WTC11 (cell line): ENCODE data around the gene SLC25A25. TPM values are rescaled to one million over a fixed set of nuclear protein-coding genes. Genes with fewer than 3 reads are reported as not detected.
A peak's percentile ranks its signal among the peaks of the same experiment; 100 is the strongest.

Experiments used
- ATAC-seq: fragments of 200-7000 bp; cut with Tn5 transposase; 2 replicates; pipeline ENCODE4 v1.10.0; 2021; ENCODE audit warnings: mild to moderate bottlenecking, moderate library complexity
- CTCF ChIA-PET: fragments of 300-600 bp; sonication (Branson Sonifier 250); formaldehyde crosslinking; loops from one replicate; lab custom pipeline; 2021; ENCODE audit warnings: antibody characterized with exemption; lab: Charles Lee
- POLR2A ChIA-PET: fragments of 350-600 bp; sonication (Branson Sonifier 250); formaldehyde crosslinking; loops from one replicate; lab custom pipeline; 2021; ENCODE audit warnings: antibody characterized with exemption; lab: Charles Lee
- DNase-seq: peaks from one replicate; pipeline ENCODE4 v3.0.0; 2021; ENCODE audit warnings: low spot score
- H3K27ac Mint-ChIP-seq: 2 replicates; pipeline ENCODE4 v1.8.0; 2021; ENCODE audit warnings: mixed read lengths
- H3K27me3 Mint-ChIP-seq: 2 replicates; pipeline ENCODE4 v1.8.0; 2021; ENCODE audit warnings: low read depth, mild to moderate bottlenecking, moderate library complexity, mixed read lengths
- H3K36me3 Mint-ChIP-seq: 2 replicates; pipeline ENCODE4 v1.8.0; 2021; ENCODE audit warnings: mixed read lengths
- H3K4me1 Mint-ChIP-seq: 2 replicates; pipeline ENCODE4 v1.8.0; 2022; ENCODE audit warnings: mixed read lengths
- H3K4me3 Mint-ChIP-seq: 2 replicates; pipeline ENCODE4 v1.8.0; 2021; ENCODE audit warnings: mild to moderate bottlenecking, moderate library complexity, mixed read lengths
- H3K9me3 Mint-ChIP-seq: 2 replicates; pipeline ENCODE4 v1.8.0; 2021; ENCODE audit warnings: mixed read lengths
- CBFB ChIP-seq: sonication (generic); formaldehyde crosslinking; IDR thresholded peaks from 2 replicates; pipeline ENCODE4 v1.8.1; 2022; ENCODE audit warnings: mild to moderate bottlenecking, low read depth, missing genetic modification reagents
- ELF4 ChIP-seq: sonication (generic); formaldehyde crosslinking; IDR thresholded peaks from 2 replicates; pipeline ENCODE4 v1.8.1; 2022; ENCODE audit warnings: low read depth, mild to moderate bottlenecking, moderate library complexity, missing genetic modification reagents
- ESRRA ChIP-seq: sonication (generic); formaldehyde crosslinking; IDR thresholded peaks from 2 replicates; pipeline ENCODE4 v1.8.1; 2022; ENCODE audit warnings: mild to moderate bottlenecking, missing genetic modification reagents, borderline replicate concordance
- JAZF1 ChIP-seq: fragments of 250-450 bp; sonication (Bioruptor Pico); IDR thresholded peaks from 2 replicates; pipeline ENCODE4 v1.9.0; 2021; ENCODE audit warnings: moderate library complexity, mild to moderate bottlenecking, inconsistent platforms
- KAT7 ChIP-seq: sonication (generic); formaldehyde crosslinking; IDR thresholded peaks from 2 replicates; pipeline ENCODE4 v1.8.1; 2023; ENCODE audit warnings: missing genetic modification reagents, mild to moderate bottlenecking, borderline replicate concordance
- NR2C2 ChIP-seq: sonication (generic); formaldehyde crosslinking; IDR thresholded peaks from 2 replicates; pipeline ENCODE4 v1.8.0; 2022; ENCODE audit warnings: mild to moderate bottlenecking, missing genetic modification reagents
- SMAD4 ChIP-seq: sonication (generic); formaldehyde crosslinking; IDR thresholded peaks from 2 replicates; pipeline ENCODE4 v1.8.0; 2022; ENCODE audit warnings: mild to moderate bottlenecking, missing genetic modification reagents
- TCF7 ChIP-seq: sonication (generic); formaldehyde crosslinking; IDR thresholded peaks from 2 replicates; pipeline ENCODE4 v1.8.0; 2022; ENCODE audit warnings: mild to moderate bottlenecking, low read depth, missing genetic modification reagents, moderate library complexity
- TEAD1 ChIP-seq: sonication (generic); formaldehyde crosslinking; IDR thresholded peaks from 2 replicates; pipeline ENCODE4 v1.8.0; 2022; ENCODE audit warnings: mild to moderate bottlenecking, missing genetic modification reagents
- ZBTB21 ChIP-seq: sonication (generic); formaldehyde crosslinking; IDR thresholded peaks from 2 replicates; pipeline ENCODE4 v1.8.1; 2023; ENCODE audit warnings: mild to moderate bottlenecking, missing genetic modification reagents, borderline replicate concordance
- ZNF263 ChIP-seq: sonication (generic); formaldehyde crosslinking; IDR thresholded peaks from 2 replicates; pipeline ENCODE4 v1.8.1; 2022; ENCODE audit warnings: low read depth, mild to moderate bottlenecking, moderate library complexity, missing genetic modification reagents
- total RNA-seq: library from RNA; stranded (reverse); gene quantifications from 3 replicates; pipeline ENCODE4 v1.2.3, GENCODE V29; 2021
- TF ChIP-seq, protein P1 (sequence below): sonication (generic); formaldehyde crosslinking; IDR thresholded peaks from 2 replicates; pipeline ENCODE4 v1.8.1; 2023; ENCODE audit warnings: mild to moderate bottlenecking, missing genetic modification reagents
- TF ChIP-seq, protein P2 (sequence below): fragments of 250-450 bp; sonication (Bioruptor Pico); IDR thresholded peaks from 2 replicates; pipeline ENCODE4 v1.9.0; 2021; ENCODE audit warnings: mild to moderate bottlenecking
- TF ChIP-seq, protein P3 (sequence below): sonication (generic); formaldehyde crosslinking; conservative IDR thresholded peaks from 2 replicates; pipeline ENCODE4 v1.8.1; 2022; ENCODE audit warnings: mild to moderate bottlenecking, missing genetic modification reagents
- TF ChIP-seq, protein P4 (sequence below): sonication (generic); formaldehyde crosslinking; IDR thresholded peaks from 2 replicates; pipeline ENCODE4 v1.8.0; 2022; ENCODE audit warnings: mild to moderate bottlenecking, missing genetic modification reagents
- TF ChIP-seq, protein P5 (sequence below): sonication (generic); formaldehyde crosslinking; IDR thresholded peaks from 2 replicates; pipeline ENCODE4 v1.8.1; 2023; ENCODE audit warnings: mild to moderate bottlenecking, moderate library complexity, missing genetic modification reagents
- TF ChIP-seq, protein P6 (sequence below): sonication (generic); formaldehyde crosslinking; IDR thresholded peaks from 2 replicates; pipeline ENCODE4 v1.8.1; 2023; ENCODE audit warnings: mild to moderate bottlenecking, missing genetic modification reagents, borderline replicate concordance

The SLC25A25 gene
- total RNA-seq, 1 experiment from 2014 or later: 17.4 TPM

DNA sequence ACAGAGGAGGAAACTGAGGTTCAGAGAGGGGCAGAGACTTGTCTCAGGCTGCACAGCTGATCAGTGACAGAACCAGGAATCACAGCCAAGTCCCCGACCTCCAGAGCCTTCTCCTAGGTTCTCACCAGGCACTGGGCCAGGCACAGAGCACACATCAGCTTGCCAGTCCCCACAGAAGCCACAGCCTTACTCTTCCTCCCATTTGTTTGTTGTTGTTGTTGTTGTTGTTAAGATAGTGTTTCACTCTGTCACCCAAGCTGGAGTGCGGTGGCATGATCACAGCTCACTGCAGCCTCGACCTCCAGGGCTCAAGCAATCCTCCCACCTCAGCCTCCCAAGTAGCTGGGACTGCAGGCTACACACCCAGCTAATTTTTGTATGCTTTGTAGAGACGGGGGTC lies 42.3 kb upstream of the SLC25A25 start (continued):
- TF ChIP-seq, protein P1, sequence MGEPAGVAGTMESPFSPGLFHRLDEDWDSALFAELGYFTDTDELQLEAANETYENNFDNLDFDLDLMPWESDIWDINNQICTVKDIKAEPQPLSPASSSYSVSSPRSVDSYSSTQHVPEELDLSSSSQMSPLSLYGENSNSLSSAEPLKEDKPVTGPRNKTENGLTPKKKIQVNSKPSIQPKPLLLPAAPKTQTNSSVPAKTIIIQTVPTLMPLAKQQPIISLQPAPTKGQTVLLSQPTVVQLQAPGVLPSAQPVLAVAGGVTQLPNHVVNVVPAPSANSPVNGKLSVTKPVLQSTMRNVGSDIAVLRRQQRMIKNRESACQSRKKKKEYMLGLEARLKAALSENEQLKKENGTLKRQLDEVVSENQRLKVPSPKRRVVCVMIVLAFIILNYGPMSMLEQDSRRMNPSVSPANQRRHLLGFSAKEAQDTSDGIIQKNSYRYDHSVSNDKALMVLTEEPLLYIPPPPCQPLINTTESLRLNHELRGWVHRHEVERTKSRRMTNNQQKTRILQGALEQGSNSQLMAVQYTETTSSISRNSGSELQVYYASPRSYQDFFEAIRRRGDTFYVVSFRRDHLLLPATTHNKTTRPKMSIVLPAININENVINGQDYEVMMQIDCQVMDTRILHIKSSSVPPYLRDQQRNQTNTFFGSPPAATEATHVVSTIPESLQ: no peak
- TF ChIP-seq, protein P2, sequence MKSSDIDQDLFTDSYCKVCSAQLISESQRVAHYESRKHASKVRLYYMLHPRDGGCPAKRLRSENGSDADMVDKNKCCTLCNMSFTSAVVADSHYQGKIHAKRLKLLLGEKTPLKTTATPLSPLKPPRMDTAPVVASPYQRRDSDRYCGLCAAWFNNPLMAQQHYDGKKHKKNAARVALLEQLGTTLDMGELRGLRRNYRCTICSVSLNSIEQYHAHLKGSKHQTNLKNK (CRISPR knock-in tag): no peak
- no peak for TF ChIP-seq SMAD4
- no peak for TF ChIP-seq ZNF263 (CRISPR knock-in tag)
- TF ChIP-seq, all 79 proteins: peak for 0

DNA sequence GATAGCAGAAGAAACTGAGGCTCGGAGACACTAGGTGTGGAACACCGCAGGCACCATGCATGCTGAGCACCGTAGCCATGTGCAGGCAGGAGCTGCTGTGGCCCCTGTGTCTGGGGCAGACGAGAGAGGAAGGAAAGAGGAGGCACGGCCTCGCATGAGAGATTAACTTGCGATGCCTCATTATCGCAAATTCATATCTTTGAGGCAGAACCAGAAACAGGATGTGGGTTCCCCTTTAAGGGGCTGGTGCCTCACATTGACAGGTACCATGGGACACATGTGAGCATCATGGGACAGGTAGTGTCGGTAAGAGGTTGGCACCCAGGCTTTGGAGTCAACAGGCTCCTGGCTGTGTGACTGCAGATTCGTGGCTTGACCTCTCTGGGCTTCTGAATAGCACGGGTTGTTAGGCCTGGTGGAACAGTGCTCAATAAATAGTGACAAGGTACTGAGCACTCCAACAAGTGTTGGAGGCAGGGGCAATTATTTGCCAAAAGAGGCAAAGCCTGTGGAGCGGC lies 41.7 kb upstream of the SLC25A25 start:
- Mint-ChIP-seq H3K27me3 (no peaks in the 10 kb centered on the region), H3K9me3 (no peaks in the 10 kb centered on the region)
- ChIA-PET POLR2A (interaction anchor here (1.7 kb wide), 1 partner anchor 46 kb away, joined by 3 read pairs; no protein-coding TSS in a partner anchor), CTCF (interaction anchor here (1.0 to 3.6 kb wide), 7 partner anchors 41 to 201 kb away, joined by 3 to 26 read pairs (median 5); partner anchors contain the start of genes NAIF1 and SLC25A25)
- no peak for TF ChIP-seq ZBTB21
- TF ChIP-seq, all 79 proteins: peak for 0
- H3K36me3 Mint-ChIP-seq: no peaks in the 10 kb centered on the region
- H3K27ac Mint-ChIP-seq: no peak overlapping the region; the same call in 1 of the 2 replicates
- DNase-seq (no peak), ATAC-seq (no peak)
- peaks cover 4% of the 10 kb centered on the region for H3K4me1 Mint-ChIP-seq
- no peak overlapping the region for H3K4me3 Mint-ChIP-seq

DNA sequence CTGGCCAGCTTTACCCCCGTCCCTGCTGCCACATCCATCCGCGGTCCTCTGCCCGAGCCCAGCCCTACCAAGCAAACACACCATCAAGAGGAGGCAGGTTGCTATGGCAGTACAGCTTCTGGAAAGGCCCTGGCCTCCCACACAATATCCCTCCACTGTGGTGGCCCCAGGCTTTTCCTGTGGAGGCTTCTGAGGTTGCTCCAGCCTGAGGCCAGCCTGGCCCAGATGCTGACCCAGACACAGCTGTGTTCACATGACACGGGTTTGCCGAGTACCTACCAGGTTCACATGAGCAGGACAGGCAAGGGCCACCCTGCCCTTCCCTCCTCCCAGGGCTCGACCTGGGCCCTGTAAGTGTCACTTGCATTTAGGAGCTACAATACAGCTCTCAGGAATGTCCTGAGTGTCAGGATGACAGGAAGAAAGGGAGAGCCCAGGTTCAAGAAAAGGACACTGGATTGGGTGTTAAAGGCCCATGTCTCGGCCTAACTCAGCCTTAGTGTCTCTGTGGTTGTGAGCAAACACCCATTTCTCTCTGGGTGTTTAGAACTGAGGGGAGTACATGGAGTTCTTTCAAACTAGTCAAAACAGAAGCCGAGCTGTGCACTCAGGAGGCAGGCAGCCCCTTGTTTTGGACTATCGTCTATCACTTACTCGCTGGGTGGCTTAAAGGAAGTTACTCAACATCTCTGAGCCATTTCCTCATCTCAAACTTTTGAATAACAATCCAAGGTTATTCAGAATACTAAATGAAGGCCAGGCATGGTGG lies 41.1 kb upstream of the SLC25A25 start:
- TF ChIP-seq, protein P3, sequence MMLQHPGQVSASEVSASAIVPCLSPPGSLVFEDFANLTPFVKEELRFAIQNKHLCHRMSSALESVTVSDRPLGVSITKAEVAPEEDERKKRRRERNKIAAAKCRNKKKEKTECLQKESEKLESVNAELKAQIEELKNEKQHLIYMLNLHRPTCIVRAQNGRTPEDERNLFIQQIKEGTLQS (CRISPR knock-in tag): no peak
- TF ChIP-seq, protein P4, sequence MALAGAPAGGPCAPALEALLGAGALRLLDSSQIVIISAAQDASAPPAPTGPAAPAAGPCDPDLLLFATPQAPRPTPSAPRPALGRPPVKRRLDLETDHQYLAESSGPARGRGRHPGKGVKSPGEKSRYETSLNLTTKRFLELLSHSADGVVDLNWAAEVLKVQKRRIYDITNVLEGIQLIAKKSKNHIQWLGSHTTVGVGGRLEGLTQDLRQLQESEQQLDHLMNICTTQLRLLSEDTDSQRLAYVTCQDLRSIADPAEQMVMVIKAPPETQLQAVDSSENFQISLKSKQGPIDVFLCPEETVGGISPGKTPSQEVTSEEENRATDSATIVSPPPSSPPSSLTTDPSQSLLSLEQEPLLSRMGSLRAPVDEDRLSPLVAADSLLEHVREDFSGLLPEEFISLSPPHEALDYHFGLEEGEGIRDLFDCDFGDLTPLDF (CRISPR knock-in tag): no peak
- TF ChIP-seq JAZF1 (CRISPR knock-in tag): no peak
- TF ChIP-seq ESRRA (CRISPR knock-in tag): no peak
- TF ChIP-seq, protein P5, sequence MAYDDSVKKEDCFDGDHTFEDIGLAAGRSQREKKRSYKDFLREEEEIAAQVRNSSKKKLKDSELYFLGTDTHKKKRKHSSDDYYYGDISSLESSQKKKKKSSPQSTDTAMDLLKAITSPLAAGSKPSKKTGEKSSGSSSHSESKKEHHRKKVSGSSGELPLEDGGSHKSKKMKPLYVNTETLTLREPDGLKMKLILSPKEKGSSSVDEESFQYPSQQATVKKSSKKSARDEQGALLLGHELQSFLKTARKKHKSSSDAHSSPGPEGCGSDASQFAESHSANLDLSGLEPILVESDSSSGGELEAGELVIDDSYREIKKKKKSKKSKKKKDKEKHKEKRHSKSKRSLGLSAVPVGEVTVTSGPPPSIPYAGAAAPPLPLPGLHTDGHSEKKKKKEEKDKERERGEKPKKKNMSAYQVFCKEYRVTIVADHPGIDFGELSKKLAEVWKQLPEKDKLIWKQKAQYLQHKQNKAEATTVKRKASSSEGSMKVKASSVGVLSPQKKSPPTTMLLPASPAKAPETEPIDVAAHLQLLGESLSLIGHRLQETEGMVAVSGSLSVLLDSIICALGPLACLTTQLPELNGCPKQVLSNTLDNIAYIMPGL (CRISPR knock-in tag): no peak
- TF ChIP-seq TCF7: no peak
- TF ChIP-seq, protein P2 (CRISPR knock-in tag): no peak
- no peak for TF ChIP-seq ZBTB21
- TF ChIP-seq, protein P6, sequence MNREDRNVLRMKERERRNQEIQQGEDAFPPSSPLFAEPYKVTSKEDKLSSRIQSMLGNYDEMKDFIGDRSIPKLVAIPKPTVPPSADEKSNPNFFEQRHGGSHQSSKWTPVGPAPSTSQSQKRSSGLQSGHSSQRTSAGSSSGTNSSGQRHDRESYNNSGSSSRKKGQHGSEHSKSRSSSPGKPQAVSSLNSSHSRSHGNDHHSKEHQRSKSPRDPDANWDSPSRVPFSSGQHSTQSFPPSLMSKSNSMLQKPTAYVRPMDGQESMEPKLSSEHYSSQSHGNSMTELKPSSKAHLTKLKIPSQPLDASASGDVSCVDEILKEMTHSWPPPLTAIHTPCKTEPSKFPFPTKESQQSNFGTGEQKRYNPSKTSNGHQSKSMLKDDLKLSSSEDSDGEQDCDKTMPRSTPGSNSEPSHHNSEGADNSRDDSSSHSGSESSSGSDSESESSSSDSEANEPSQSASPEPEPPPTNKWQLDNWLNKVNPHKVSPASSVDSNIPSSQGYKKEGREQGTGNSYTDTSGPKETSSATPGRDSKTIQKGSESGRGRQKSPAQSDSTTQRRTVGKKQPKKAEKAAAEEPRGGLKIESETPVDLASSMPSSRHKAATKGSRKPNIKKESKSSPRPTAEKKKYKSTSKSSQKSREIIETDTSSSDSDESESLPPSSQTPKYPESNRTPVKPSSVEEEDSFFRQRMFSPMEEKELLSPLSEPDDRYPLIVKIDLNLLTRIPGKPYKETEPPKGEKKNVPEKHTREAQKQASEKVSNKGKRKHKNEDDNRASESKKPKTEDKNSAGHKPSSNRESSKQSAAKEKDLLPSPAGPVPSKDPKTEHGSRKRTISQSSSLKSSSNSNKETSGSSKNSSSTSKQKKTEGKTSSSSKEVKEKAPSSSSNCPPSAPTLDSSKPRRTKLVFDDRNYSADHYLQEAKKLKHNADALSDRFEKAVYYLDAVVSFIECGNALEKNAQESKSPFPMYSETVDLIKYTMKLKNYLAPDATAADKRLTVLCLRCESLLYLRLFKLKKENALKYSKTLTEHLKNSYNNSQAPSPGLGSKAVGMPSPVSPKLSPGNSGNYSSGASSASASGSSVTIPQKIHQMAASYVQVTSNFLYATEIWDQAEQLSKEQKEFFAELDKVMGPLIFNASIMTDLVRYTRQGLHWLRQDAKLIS (CRISPR knock-in tag): no peak
- no peak for TF ChIP-seq TEAD1 (CRISPR knock-in tag)
- no peak for TF ChIP-seq KAT7 (CRISPR knock-in tag)
- TF ChIP-seq NR2C2: no peak
- no peak for TF ChIP-seq CBFB (CRISPR knock-in tag)
- TF ChIP-seq ELF4 (CRISPR knock-in tag): no peak
- peak overlapping the region; percentile 38; the same call in 1 of the 2 replicates for H3K27ac Mint-ChIP-seq
- H3K27me3 Mint-ChIP-seq: no peaks in the 10 kb centered on the region
- no peak overlapping the region for H3K4me3 Mint-ChIP-seq
- ChIA-PET POLR2A (interaction anchor here (1.7 kb wide), 1 partner anchor 47 kb away, joined by 3 read pairs; no protein-coding TSS in a partner anchor), CTCF (interaction anchor here (1.0 to 3.6 kb wide), 6 partner anchors 41 to 202 kb away, joined by 3 to 26 read pairs (median 6); partner anchors contain the start of genes NAIF1 and SLC25A25)
- DNase-seq: no peak
- ATAC-seq: no peak; the same call in 1 of the 2 replicates
- no peaks in the 10 kb centered on the region for H3K9me3 Mint-ChIP-seq
- no peaks in the 10 kb centered on the region for H3K36me3 Mint-ChIP-seq
- peaks cover 4% of the 10 kb centered on the region for H3K4me1 Mint-ChIP-seq
